Ovary (tissue), 3 donors: ENCODE data around the gene MARCO.

Experiments
- CTCF ChIP-seq, 3 donors: fragments of 450-650 bp in 2 of 3; fragments of 200-600 bp in 1 of 3; IDR thresholded peaks; one replicate each; pipeline versions ENCODE4 v1.5.1 to v1.8.0; 2016 to 2022; ENCODE audit warnings: antibody characterized with exemption in 3 of 3, mild to moderate bottlenecking in 1 of 3
- EP300 ChIP-seq: sonication (generic); formaldehyde crosslinking; IDR thresholded peaks from one replicate; pipeline ENCODE4 v1.6.1; 2017; ENCODE audit warnings: antibody characterized with exemption
- POLR2A ChIP-seq: fragments of 450-650 bp; IDR thresholded peaks from one replicate; pipeline ENCODE4 v1.6.1; 2017; ENCODE audit warnings: antibody characterized with exemption, mild to moderate bottlenecking, moderate library complexity
- donor health status: DM: no; HTN: no; CAD: no.

- TF ChIP-seq CTCF (IDR thresholded peaks at IDR 0.05) (no peak), EP300 (no peak), POLR2A (no peak)
These were observed 19.7 kb upstream of the MARCO start for GRCh38 chr2:118922254-118922653.
